ENCODE measurements around the gene ARHGEF17.
"Not testable (repeated sequence)": the region's sequence is repeated elsewhere in the genome, so short reads cannot be mapped to it uniquely, and the experiment has no call there.

ARHGEF17 gene

DNA sequence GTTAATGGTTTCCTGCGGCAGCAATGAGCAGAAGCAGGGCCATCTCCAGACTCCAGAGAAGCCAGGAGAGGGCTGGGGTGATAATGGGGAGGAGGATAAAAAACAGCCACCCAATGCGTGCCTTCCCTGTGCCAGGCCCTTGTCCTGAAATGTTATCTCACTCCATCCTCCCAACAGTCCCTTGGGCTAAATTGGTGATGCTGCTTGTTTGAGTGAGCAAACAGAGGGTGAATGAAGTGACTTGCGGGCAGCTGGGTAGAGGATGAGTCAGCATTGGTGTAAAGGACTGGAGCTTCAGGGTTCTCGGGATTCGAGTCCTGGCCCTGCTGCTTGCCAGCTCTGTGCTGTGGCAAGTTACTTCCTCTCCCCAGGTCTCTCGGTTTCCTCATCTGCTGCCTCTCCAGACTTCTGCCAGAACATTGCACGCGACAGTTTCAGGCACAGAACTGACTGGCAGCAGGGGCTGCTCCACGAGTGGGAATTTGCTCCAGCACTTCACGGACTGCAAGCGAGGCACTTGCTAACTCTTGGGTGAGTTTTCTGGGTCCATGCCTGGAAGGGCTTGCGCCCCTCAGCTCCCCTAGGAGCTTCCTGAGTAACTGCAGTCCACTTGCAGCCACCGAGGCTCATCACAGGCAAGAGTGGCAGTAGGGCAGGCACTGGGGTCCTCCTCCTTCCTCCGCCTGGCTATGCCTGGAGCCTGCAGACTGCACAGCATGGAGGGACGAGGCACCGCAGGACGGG lies 36.0 kb upstream of the ARHGEF17 start, which contains the start of gene P2RY6:
Gene P2RY6 (plus strand): TSS at position 403 of the 744 bp plus-strand sequence. CDS start 24,181 bp downstream, outside the sequence.
- DNase-seq: no peak

DNA sequence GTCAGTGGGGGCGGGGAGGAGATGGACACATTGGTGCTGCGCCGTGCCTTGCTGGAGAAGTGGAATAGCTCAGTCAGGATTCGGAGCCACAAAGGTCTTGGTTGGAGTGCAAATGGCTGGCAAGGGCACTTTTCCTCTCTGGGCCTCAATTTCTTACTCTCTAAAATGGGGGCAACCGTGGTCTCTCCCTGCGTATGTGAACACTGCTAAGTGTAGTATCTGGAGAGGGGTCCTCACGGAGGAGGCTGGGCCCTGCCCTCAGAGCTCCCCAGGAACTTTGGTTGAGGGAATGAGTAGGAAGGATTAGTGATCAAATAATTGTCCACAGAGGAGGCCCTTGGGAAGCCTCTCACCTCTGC lies 35.4 kb upstream of the ARHGEF17 start:
- DNase-seq: no peak

- DNase-seq: no peak
Measured at GRCh38 chr11:73273222-73273895, 34.7 kb upstream of the ARHGEF17 start.

DNA sequence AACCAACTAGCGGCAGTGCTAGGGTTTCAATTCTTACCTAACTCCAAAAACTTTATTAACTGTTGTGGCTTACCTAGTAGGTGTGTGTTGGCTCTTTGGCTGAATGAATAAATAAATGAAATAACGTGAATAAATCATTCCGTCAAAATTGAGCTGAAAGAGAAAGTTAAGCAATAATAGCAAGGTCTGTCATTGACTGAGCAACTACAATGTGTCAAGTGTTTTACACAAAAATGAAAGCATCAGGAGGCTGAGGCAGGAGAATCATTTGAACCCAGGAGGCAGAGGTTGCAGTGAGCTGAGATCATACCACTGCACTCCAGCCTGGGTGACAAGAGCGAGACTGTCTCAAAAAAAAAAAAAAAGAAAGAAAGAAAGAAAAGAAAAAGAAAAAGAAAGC lies 33.9 kb upstream of the ARHGEF17 start:
- not testable (repeated sequence) for DNase-seq

GRCh38 chr11:73274722-73275380 lies 33.2 kb upstream of the ARHGEF17 start:
- DNase-seq: no peak

DNA sequence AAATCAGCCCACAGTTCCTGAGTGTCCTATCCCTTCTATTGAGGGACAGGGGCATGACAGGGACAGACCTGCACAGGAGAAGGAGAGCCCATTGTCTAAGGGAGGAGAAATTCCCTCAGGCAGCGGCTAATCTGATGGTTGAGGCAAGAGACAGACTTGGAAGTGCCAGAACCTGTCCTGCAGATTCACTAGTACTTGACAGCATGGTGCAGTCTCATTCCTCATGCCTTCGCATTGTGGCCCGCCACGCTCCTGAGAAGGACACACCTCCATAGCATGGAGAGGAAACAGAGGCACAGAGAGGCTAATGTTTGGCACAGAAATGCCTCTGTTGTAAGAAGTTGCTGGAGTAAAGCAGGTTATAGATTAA lies 32.7 kb upstream of the ARHGEF17 start:
- DNase-seq: no peak

GRCh38 chr11:73277467-73277866 lies 30.6 kb upstream of the ARHGEF17 start:
- no peak for DNase-seq

- DNase-seq: no peak
Measured at GRCh38 chr11:73280626-73281025, 27.4 kb upstream of the ARHGEF17 start.

GRCh38 chr11:73281201-73281741 lies 26.8 kb upstream of the ARHGEF17 start:
- no peak for DNase-seq

DNA sequence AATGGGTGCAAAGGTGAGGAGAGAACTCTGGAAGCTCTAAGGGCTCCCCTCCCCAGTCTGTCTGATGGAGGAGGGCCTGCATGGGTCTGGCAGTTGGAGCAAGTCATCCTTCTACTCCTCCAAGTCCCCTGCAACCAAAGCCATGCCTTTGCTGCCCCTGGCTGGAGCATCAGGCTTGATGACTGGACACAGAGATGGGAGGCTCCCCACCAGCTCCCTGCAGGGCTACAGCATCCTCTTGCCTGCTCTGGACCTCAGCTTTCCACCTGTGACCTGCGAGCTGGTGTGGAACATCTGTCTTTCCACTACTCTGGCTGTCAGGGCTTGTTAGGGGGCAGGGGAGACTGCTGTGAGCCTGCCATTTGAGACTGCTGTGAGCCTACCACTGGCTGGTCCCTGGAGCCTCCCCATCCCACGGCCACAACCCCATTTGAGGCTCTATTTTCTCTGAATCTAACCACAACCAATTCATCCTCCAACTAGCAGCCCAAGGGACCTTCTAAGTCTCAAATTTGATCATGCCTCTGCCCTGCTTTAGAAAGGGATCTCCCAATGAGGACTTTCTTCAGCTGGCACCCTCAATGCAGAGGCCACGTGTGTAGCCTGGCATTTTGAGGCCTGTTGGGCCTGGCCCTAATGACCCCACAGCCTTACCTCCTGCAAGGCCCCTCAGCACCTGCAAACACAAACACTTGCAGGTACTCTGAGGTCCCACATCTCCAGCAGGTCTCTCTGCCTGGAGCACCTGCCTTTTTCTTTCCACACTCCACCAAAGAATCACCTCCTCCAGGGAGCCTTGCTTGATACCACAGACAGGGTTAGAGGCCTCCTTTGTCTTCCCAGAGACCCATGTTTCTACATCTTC lies 26.0 kb upstream of the ARHGEF17 start:
- DNase-seq: no peak

GRCh38 chr11:73283276-73284000 lies 24.6 kb upstream of the ARHGEF17 start:
- no peak for DNase-seq

GRCh38 chr11:73284106-73284505 lies 24.0 kb upstream of the ARHGEF17 start:
- DNase-seq: no peak

DNA sequence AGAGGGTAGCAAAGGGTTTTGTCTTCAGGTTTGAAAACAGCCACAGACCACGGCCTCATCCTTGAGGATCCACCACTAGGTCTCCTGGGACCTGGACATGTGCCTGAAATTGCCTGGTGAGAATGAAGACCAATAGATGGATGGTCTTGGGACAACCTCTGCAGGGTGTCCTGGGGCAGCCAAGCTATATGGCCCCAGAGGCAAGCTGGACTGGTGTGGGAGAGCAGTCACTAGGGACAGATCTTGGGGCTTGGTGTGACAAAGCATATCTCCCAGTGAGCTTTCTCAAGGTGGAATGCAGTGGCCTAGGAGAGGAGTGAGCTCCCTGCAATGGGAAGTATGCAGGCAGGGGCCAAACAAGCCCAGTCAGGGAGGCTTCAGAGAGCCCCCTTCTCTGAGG lies 22.4 kb upstream of the ARHGEF17 start:
- no peak for DNase-seq

GRCh38 chr11:73286240-73286810 lies 21.8 kb upstream of the ARHGEF17 start:
- no peak for DNase-seq

GRCh38 chr11:73287400-73288101 lies 20.5 kb upstream of the ARHGEF17 start:
- no peak for DNase-seq

- no peak for DNase-seq
Measured at GRCh38 chr11:73288192-73288872, 19.7 kb upstream of the ARHGEF17 start.

- DNase-seq: no peak
Measured at GRCh38 chr11:73288873-73289707, 19.0 kb upstream of the ARHGEF17 start.

DNA sequence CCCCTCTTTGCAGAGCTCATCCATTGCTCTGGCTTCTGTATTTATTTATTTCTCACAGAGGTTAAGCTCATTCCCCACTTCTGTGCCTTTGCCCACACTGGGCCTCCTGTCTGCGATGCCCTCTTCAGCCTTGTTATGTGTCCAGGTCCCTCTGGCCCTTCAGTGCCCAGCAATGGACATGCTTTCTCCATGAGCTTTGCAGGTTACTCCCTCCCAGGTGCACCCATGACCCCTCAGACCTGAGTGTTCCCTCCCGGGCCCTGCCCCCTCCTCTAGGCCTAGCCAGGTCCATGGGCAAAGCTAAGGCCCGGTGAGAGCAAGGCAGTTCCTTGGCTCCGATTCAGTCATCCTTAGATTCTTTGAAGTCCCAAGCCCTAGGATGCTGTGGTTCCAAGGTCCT lies 17.5 kb upstream of the ARHGEF17 start:
- no peak for DNase-seq

DNA sequence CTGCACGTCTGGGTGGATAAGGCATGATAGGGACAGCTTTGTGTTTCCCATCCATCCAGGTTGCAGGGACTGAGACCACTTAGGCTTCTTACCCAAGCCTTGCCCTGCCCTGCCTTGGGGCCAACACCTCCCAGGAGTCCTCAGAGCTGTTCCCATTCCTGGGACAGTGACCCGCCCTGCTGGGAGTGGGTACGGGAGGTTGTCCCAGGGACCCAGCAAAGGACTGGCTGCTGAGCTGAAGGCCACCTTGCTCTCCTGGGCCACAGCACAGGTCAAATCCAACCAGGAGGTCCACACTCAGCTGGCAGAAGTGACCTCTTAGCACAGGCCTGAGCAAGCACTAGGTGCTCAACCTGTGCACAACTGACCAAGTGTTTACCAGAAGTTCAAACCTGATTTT lies 16.9 kb upstream of the ARHGEF17 start:
- no peak for DNase-seq

Data from effector CD4-positive, alpha-beta T cell (primary cell).